Activated naive CD4-positive, alpha-beta T cell treated with anti-CD3 and anti-CD28 coated beads for 36 hours (primary cell): ENCODE measurements around the gene MOB1A. TPM values are rescaled to one million over a fixed set of nuclear protein-coding genes. Genes with fewer than 3 reads are reported as not detected.

ENCODE experiments used
- CTCF ChIA-PET: fragments of 350-600 bp; sonication (Branson Sonifier 250); formaldehyde crosslinking; loops from one replicate; lab custom pipeline; 2021; ENCODE audit warnings: antibody characterized with exemption; lab: Charles Lee
- DNase-seq: peaks from one replicate; pipeline ENCODE4 v3.0.0-alpha.2; 2020
- H3K27ac Mint-ChIP-seq: one replicate; pipeline ENCODE4 v1.8.0; 2021; ENCODE audit warnings: mild to moderate bottlenecking, mixed read lengths
- H3K27me3 Mint-ChIP-seq: one replicate; pipeline ENCODE4 v1.8.0; 2021; ENCODE audit warnings: low read depth, mixed read lengths
- H3K36me3 Mint-ChIP-seq: one replicate; pipeline ENCODE4 v1.8.0; 2021; ENCODE audit warnings: low read depth, mixed read lengths
- H3K4me1 Mint-ChIP-seq: one replicate; pipeline ENCODE4 v1.8.0; 2021; ENCODE audit warnings: low read depth, mixed read lengths
- H3K4me3 Mint-ChIP-seq: one replicate; pipeline ENCODE4 v1.8.0; 2021; ENCODE audit warnings: mild to moderate bottlenecking, moderate library complexity, mixed read lengths
- H3K9me3 Mint-ChIP-seq: one replicate; pipeline ENCODE4 v1.8.0; 2021; ENCODE audit warnings: mixed read lengths
- intact Hi-C: fragments of 100-400 bp; cut with micrococcal nuclease; formaldehyde crosslinking; loops from one replicate; pipeline ENCODE4 v1.15.1; 2023
- total RNA-seq, 2 experiments: library from RNA; stranded (reverse); gene quantifications; one replicate each; pipeline ENCODE4 v1.2.3, GENCODE V29; 2021

MOB1A gene
- total RNA-seq, 2 experiments from 2014 or later = 129 to 131 TPM

DNA sequence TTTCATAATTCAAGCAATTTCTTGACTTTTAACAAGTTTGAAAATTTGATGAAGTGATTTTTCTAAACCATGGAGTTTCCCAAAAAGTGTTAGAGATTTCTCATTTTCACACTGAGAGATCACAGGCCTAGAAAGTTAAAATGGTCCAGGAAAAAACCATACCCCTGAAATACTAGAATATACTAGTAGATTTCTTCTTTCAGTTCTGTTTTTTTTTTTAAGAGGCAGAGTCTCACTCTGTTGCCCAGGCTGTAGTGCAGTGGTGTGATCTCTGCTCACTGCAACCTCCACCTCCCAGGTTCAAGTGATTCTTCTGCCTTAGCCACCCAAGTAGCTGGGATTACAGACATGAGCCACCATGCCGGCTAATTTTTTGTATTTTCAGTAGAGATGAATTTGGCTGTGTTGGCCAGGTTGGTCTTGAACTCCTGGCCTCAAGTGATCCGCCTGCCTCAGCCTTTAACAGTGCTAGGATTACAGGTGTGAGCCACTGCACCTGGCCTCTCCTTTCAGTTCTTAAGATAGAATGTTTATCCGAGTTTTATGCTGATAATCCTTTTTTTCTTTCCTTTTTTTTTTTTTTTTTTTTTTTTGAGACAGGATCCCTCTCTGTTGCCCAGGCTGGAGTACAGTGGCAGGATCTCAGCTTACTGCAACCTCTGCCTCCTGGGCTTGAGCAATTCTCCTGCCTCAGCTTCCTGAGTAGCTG lies 34.2 kb upstream of the MOB1A start:
- CTCF ChIA-PET = interaction anchor here (0.6 kb wide), 1 partner anchor 28 kb away, joined by 5 read pairs; no protein-coding TSS in a partner anchor
- DNase-seq = no peak
- Mint-ChIP-seq H3K27ac (no peak overlapping the region), H3K36me3 (peaks cover 64% of the 10 kb centered on the region), H3K9me3 (no peaks in the 10 kb centered on the region), H3K4me3 (no peak overlapping the region), H3K4me1 (peaks cover 15% of the 10 kb centered on the region), H3K27me3 (no peaks in the 10 kb centered on the region)
- intact Hi-C loops = no loop called here

DNA sequence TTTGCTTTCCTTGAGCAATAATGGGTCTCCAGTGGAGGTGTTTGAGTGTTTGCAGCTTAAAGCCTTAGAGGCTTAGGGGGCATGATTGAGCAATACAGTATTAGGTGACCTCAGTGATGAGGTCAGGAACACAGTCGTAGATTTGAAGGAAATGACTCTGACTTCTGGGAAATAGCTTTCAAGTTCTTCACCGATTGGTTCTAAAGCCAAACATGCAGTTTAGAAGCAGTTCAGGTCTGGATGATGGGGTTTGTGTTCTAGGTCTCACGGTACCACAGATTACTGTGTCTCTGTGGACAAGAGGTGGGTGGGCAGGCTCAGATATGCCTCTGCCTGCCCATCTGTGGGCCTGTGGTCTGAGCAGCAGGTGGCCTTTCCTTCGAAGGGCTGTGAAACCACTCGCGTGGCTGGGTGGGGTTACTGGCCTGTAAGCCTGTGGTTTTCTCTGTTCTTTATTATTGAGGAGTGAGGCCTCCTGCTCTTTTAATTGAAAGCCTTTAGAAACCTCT lies 27.6 kb upstream of the MOB1A start:
- Mint-ChIP-seq H3K4me3 (peak overlapping the region; percentile 47), H3K27me3 (no peaks in the 10 kb centered on the region), H3K9me3 (no peaks in the 10 kb centered on the region), H3K27ac (peak overlapping the region; percentile 93), H3K36me3 (peaks cover 77% of the 10 kb centered on the region), H3K4me1 (peaks cover 69% of the 10 kb centered on the region)
- CTCF ChIA-PET = interaction anchor here (0.7 to 1.5 kb wide), 3 partner anchors 10 to 147 kb away, joined by 3 to 5 read pairs (median 4); partner anchors contain the start of gene MOB1A
- intact Hi-C loops = loop anchor here (1.0 to 5.0 kb wide), 4 partner anchors 8 to 186 kb away; partner anchors contain the start of genes MOB1A and MTHFD2
- peak; percentile 60 for DNase-seq

DNA sequence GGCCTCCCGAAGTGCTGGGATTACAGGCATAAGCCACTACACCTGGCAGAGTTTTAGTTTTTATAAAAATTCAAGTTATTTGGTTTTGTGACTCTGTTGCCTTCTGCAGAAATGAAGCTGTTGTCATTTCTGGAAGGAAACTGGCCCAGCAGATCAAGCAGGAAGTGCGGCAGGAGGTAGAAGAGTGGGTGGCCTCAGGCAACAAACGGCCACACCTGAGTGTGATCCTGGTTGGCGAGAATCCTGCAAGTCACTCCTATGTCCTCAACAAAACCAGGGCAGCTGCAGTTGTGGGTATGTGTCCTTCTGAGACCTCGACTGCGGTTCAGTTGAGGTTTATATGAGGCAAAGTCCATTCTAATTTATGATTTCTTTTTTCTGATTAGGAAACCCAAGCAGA lies 26.9 kb upstream of the MOB1A start:
- Mint-ChIP-seq H3K4me1 (peaks cover 73% of the 10 kb centered on the region), H3K27me3 (no peaks in the 10 kb centered on the region), H3K36me3 (peaks cover 79% of the 10 kb centered on the region), H3K27ac (peak overlapping the region; percentile 93), H3K4me3 (peak overlapping the region; percentile 47), H3K9me3 (no peaks in the 10 kb centered on the region)
- intact Hi-C loops = loop anchor here (5.0 kb wide), 1 partner anchor 187 kb away; no protein-coding TSS in a partner anchor
- CTCF ChIA-PET = interaction anchor here (0.5 to 1.5 kb wide), 2 partner anchors 27 to 512 kb away, joined by 3 to 5 read pairs; partner anchors contain the start of gene MOB1A
- peak; percentile 57 for DNase-seq

DNA sequence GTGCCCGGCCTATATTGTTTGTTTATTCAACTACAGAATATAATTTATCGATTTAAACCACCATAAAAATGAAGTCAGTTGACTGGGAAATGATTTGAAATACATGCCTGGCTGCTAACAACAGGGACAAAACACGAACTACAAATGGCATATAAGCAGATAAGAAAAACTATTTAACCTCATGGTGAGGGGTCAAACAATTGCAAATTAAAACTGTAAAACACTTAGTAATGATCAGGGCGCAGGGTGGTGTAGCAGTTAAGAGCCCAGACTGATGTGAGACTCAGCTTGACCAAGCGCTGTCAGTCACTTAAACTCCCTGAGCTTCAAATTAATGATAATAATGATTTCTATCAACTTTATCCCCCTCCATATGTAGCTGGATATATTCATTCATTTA lies 26.4 kb upstream of the MOB1A start:
- intact Hi-C loops = loop anchor here (5.0 kb wide), 1 partner anchor 187 kb away; no protein-coding TSS in a partner anchor
- CTCF ChIA-PET = interaction anchor here (0.5 to 1.5 kb wide), 2 partner anchors 26 to 512 kb away, joined by 3 to 5 read pairs; partner anchors contain the start of gene MOB1A

DNA sequence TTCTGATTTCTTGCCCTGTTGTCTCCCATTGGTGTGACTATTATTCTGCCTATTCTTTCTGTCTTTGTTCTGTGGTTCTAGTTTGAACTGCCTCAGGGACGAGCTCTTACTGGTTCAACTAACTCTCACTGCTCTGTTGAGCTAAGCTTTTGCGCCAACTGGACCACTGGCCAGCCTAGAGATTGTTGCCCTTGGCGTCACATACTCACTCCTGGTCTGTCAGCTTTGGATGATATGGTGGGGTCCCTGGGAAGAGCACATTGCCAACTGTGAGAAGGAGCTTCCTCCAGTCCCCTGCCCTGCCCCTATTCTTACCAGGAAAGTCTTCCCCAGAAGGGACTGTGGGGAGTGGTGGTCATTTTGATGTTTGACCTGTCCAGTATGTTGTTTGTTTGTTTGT lies 25.8 kb upstream of the MOB1A start:
- CTCF ChIA-PET = interaction anchor here (0.6 to 1.7 kb wide), 2 partner anchors 99 to 378 kb away, joined by 5 to 6 read pairs; no protein-coding TSS in a partner anchor
- no peak for DNase-seq
- H3K4me3 Mint-ChIP-seq = peak overlapping the region; percentile 48
- H3K36me3 Mint-ChIP-seq = peaks cover 83% of the 10 kb centered on the region
- no peaks in the 10 kb centered on the region for H3K27me3 Mint-ChIP-seq
- H3K27ac Mint-ChIP-seq = peak overlapping the region; percentile 93
- H3K4me1 Mint-ChIP-seq = peaks cover 70% of the 10 kb centered on the region
- intact Hi-C loops = no loop called here
- H3K9me3 Mint-ChIP-seq = no peaks in the 10 kb centered on the region

More for the DNA sequence above, 26.4 kb upstream of the MOB1A start:
- Mint-ChIP-seq H3K4me1 (peaks cover 75% of the 10 kb centered on the region), H3K36me3 (peaks cover 83% of the 10 kb centered on the region), H3K4me3 (peak overlapping the region; percentile 47), H3K9me3 (no peaks in the 10 kb centered on the region), H3K27ac (peak overlapping the region; percentile 93), H3K27me3 (no peaks in the 10 kb centered on the region)
- no peak for DNase-seq

DNA sequence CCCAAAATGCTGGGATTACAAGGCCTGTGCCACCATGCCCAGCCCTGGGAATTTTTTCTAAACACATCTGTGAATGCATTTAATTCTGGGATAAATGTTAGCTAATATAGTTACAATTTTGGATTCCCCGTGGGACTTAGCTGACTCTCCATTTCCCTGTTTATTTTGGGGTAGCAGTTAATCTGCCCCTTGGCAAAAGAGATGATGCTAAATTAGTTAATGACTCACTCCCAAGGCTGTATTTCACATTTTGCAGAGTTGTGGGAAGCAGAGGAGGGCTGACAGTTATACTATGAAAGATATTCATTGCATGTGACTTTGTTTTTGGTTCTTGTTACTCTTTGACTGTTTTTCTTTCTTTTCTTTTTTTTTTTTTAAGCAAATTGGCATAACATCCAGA lies 22.9 kb upstream of the MOB1A start:
- CTCF ChIA-PET = interaction anchor here (0.7 to 0.9 kb wide), 2 partner anchors 13 to 375 kb away, joined by 3 read pairs; no protein-coding TSS in a partner anchor
- Mint-ChIP-seq H3K27ac (peak overlapping the region; percentile 99), H3K36me3 (peaks cover 70% of the 10 kb centered on the region), H3K4me1 (peaks cover 65% of the 10 kb centered on the region), H3K9me3 (no peaks in the 10 kb centered on the region), H3K4me3 (peak overlapping the region; percentile 97), H3K27me3 (no peaks in the 10 kb centered on the region)
- intact Hi-C loops = no loop called here
- DNase-seq = no peak

DNA sequence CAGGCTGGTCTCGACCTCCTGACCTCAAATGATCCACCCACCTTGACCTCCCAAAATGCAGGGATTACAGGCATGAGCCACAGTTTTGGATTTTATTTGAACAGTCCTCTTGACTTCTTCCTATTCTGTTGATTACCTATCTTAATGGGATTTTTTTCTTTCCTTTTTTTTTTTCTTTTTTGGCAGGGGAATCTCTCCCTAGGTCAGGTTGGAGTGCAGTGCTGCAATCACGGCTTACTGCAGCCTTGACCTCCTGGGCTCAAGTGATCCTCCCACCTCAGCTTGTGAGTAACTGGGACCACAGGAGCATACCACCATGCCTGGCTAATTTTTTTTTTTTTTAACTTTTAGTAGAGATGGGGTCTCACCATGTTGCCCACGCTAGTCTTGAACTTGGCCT lies 22.5 kb upstream of the MOB1A start:
- peaks cover 61% of the 10 kb centered on the region for H3K4me1 Mint-ChIP-seq
- H3K9me3 Mint-ChIP-seq = no peaks in the 10 kb centered on the region
- DNase-seq = no peak
- intact Hi-C loops = no loop called here
- H3K27ac Mint-ChIP-seq = peak overlapping the region; percentile 99
- H3K27me3 Mint-ChIP-seq = no peaks in the 10 kb centered on the region
- H3K4me3 Mint-ChIP-seq = peak overlapping the region; percentile 97
- H3K36me3 Mint-ChIP-seq = peaks cover 66% of the 10 kb centered on the region
- CTCF ChIA-PET = interaction anchor here (0.7 to 3.2 kb wide), 3 partner anchors 14 to 374 kb away, joined by 3 to 13 read pairs (median 3); partner anchors contain the start of gene MOB1A

DNA sequence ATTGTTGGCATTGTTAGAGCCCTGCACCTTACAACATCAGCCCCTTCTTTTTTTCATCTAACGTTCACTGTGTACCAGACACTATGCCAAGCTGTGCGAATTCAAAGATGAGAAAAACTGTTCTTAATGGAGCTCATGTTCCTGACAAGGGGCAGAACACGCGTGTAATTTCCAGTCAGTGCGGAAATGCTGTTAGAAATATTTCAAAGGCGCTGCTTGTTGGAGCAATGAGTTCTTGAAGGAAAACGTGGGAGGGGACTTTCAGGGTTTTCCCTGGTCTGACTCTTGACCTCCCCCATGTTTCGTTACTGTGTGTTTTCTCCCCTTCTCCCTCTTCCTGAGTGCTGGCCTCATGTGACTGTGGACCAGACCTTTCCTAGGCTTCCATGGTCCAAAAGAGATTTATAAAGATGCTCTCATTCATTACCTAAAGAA lies 21.2 kb upstream of the MOB1A start:
- peaks cover 54% of the 10 kb centered on the region for H3K36me3 Mint-ChIP-seq
- H3K27ac Mint-ChIP-seq = peak overlapping the region; percentile 99
- H3K4me3 Mint-ChIP-seq = peak overlapping the region; percentile 97
- H3K9me3 Mint-ChIP-seq = no peaks in the 10 kb centered on the region
- intact Hi-C loops = loop anchor here (1.0 to 5.0 kb wide), 4 partner anchors 53 to 259 kb away; partner anchors contain the start of genes BOLA3 and WBP1
- no peaks in the 10 kb centered on the region for H3K27me3 Mint-ChIP-seq
- CTCF ChIA-PET = interaction anchor here (0.6 to 3.2 kb wide), 7 partner anchors 16 to 378 kb away, joined by 3 to 13 read pairs (median 4); partner anchors contain the start of gene MOB1A
- H3K4me1 Mint-ChIP-seq = peaks cover 48% of the 10 kb centered on the region
- DNase-seq = peak; percentile 72

DNA sequence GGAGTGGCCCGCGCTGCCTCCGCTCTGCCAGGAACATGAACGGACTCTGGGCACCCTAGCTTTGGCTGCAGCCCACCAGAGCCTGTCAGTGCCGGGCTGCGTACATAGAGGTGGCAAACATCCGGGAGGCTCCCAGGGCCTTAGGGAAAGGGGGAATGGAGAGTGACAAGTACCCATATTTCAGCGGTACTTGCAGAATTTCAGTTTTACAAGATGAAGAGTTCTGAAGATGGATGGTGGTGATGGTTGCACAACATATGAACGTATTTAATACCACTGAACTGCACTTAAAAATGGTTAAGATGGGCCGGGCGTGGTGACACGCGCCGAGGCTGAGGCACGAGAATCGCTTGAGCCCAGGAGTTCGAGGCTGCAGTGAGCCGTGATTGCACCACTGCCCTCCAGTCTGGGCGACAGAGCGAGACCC lies 20.6 kb upstream of the MOB1A start:
- peaks cover 48% of the 10 kb centered on the region for H3K36me3 Mint-ChIP-seq
- intact Hi-C loops = loop anchor here (2.0 to 5.0 kb wide), 3 partner anchors 78 to 260 kb away; partner anchors contain the start of gene WBP1
- no peaks in the 10 kb centered on the region for H3K27me3 Mint-ChIP-seq
- DNase-seq = no peak
- peaks cover 42% of the 10 kb centered on the region for H3K4me1 Mint-ChIP-seq
- H3K4me3 Mint-ChIP-seq = peak overlapping the region; percentile 97
- CTCF ChIA-PET = interaction anchor here (0.6 to 3.2 kb wide), 8 partner anchors 11 to 377 kb away, joined by 3 to 13 read pairs (median 4); partner anchors contain the start of gene MOB1A
- no peaks in the 10 kb centered on the region for H3K9me3 Mint-ChIP-seq
- H3K27ac Mint-ChIP-seq = peak overlapping the region; percentile 99

DNA sequence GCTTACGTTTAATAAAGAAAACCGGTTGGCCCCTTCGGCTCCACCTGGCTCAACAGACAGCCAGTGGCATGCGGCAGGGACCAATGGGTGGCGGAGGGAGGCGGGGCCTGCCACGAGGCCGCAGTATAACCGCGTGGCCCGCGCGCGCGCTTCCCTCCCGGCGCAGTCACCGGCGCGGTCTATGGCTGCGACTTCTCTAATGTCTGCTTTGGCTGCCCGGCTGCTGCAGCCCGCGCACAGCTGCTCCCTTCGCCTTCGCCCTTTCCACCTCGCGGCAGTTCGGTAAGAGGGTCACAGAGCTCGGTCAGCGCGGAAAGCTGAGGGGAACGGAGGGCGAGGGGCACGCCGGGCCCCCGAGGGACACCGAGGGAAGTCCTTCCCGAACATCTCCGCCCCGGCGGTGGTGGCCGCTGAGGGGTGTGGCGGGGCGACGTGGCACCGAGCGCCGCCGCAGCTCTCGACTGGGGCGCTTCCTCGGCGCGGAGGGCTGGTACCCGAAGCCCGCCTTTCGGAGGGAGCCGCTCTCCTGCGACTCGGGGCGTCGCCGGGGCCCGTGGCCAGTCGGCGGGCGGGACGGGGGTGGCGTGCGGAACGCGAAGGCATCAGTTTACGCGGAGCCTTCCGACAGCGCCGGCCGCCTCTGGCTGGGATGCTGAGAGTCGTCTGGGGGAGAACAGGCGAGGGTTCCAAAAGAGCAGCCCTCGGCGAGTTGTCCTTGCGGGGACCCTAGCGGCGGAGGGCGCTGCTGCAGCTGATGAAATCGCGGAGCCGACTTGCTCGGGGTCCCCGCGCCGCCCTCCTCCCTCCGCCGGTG lies 20.0 kb upstream of the MOB1A start, which contains the start of gene MTHFD2:
Gene MTHFD2, plus strand, starts transcription at position 155 of the 814 bp plus-strand sequence. Its CDS starts 27 bp downstream, at position 182.
- no peaks in the 10 kb centered on the region for H3K9me3 Mint-ChIP-seq
- H3K4me3 Mint-ChIP-seq = peak within 1 kb of the TSS; percentile 97
- H3K27me3 Mint-ChIP-seq = no peaks in the 10 kb centered on the region
- H3K36me3 Mint-ChIP-seq = peaks cover 42% of the 10 kb centered on the region
- H3K27ac Mint-ChIP-seq = peak within 1 kb of the TSS; percentile 99
- H3K4me1 Mint-ChIP-seq = peaks cover 36% of the 10 kb centered on the region
- CTCF ChIA-PET = interaction anchor here (0.6 to 3.2 kb wide), 8 partner anchors 11 to 374 kb away, joined by 3 to 13 read pairs (median 4); partner anchors contain the start of gene MOB1A
- DNase-seq = peak; percentile 95
- intact Hi-C loops = loop anchor here (1.0 to 5.0 kb wide), 9 partner anchors 8 to 461 kb away; partner anchors contain the start of genes MOB1A, STAMBP, TPRKB and WBP1

DNA sequence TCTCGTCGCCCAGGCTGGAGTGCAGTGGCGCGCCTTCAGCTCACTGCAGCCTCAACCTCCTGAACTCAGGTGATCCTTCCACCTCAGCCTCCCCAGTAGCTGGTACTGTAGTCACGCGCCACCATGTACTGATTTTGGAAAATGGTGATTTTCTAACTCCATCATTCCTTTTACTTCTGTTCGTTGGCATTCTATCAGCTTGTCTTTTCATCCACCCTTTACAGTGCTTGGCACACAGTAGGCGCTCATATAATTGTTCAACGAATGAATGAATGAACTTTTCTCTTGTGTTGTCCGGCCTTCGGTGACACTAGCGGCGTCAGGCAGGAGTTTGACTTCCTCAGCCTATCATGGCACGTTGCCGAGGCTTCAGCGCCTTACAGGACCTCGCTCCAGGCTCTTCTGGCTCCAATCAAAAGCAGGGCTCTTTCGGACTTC lies 19.4 kb upstream of the MOB1A start:
- no peak for DNase-seq
- Mint-ChIP-seq H3K4me3 (peak overlapping the region; percentile 97), H3K36me3 (peaks cover 38% of the 10 kb centered on the region), H3K4me1 (peaks cover 31% of the 10 kb centered on the region), H3K27ac (peak overlapping the region; percentile 99), H3K27me3 (no peaks in the 10 kb centered on the region), H3K9me3 (no peaks in the 10 kb centered on the region)
- intact Hi-C loops = loop anchor here (1.0 to 5.0 kb wide), 9 partner anchors 8 to 461 kb away; partner anchors contain the start of genes MOB1A, STAMBP, TPRKB and WBP1
- CTCF ChIA-PET = interaction anchor here (0.8 to 3.2 kb wide), 7 partner anchors 10 to 382 kb away, joined by 3 to 13 read pairs (median 3); partner anchors contain the start of gene MOB1A
